ENCODE data around the gene TRMT10C. TPM values are rescaled to one million over a fixed set of nuclear protein-coding genes. Genes with fewer than 3 reads are reported as not detected.

Gene TRMT10C
- total RNA-seq, 2 donors from 2014 or later, result 41.4 to 41.8 TPM

DNA sequence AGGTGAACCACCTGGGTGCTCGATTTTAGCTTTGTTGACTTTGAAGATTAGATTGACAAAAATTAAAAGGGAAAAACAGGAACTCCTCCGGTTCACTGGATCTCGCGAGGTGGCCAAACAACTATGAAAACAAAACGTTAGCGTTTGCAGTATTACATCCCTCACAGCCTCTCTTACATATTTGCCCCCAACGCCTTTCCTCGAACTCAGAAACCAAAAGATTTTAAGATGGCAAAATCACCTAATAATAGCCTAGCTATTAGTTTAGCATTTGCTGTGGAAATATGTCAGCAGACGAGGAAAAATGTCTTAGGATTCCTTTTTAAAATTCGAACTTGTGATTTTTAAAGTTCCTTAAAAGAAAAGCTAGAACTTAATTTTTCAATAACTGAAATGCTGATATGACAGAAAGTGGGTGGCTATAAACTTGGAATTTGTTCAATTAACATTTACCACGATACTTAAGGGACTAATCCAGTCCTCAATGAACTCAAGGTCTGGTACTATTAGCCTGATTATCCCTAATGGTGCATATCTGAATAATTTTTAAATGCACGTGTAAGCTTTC lies 48.2 kb upstream of the TRMT10C start:
- H3K9me3 ChIP-seq (ENCODE audit: control insufficient read depth, low read length), result peaks cover 8% of the 10 kb centered on the region
- no peak overlapping the region for H3K27ac ChIP-seq (ENCODE audit: low read depth, low read length)
- H3K36me3 ChIP-seq (ENCODE audit: control insufficient read depth, insufficient read depth, low read length), result no peaks in the 10 kb centered on the region
- TF ChIP-seq, protein P1, sequence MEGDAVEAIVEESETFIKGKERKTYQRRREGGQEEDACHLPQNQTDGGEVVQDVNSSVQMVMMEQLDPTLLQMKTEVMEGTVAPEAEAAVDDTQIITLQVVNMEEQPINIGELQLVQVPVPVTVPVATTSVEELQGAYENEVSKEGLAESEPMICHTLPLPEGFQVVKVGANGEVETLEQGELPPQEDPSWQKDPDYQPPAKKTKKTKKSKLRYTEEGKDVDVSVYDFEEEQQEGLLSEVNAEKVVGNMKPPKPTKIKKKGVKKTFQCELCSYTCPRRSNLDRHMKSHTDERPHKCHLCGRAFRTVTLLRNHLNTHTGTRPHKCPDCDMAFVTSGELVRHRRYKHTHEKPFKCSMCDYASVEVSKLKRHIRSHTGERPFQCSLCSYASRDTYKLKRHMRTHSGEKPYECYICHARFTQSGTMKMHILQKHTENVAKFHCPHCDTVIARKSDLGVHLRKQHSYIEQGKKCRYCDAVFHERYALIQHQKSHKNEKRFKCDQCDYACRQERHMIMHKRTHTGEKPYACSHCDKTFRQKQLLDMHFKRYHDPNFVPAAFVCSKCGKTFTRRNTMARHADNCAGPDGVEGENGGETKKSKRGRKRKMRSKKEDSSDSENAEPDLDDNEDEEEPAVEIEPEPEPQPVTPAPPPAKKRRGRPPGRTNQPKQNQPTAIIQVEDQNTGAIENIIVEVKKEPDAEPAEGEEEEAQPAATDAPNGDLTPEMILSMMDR (conservative IDR thresholded peaks at IDR 0.05), result no peak
- peak overlapping the region; percentile 53 for H3K9ac ChIP-seq (ENCODE audit: extremely low read depth, low read length, poor library complexity, severe bottlenecking)
- no peaks in the 10 kb centered on the region for H3K4me1 ChIP-seq (ENCODE audit: control insufficient read depth, insufficient read depth, low read length)
- H3K9me3 Mint-ChIP-seq, result no peaks in the 10 kb centered on the region
- no peaks in the 10 kb centered on the region for H3K27me3 Mint-ChIP-seq (ENCODE audit: insufficient read depth)
- peaks cover 3% of the 10 kb centered on the region for H3K36me3 Mint-ChIP-seq (ENCODE audit: low read depth)
- H3K27ac Mint-ChIP-seq, result peak overlapping the region; percentile 94
- no peak for DNase-seq
- H3K4me1 Mint-ChIP-seq, result peaks cover 14% of the 10 kb centered on the region
- H3K27me3 ChIP-seq (ENCODE audit: control insufficient read depth, insufficient read depth, low read length, poor library complexity, severe bottlenecking), result no peaks in the 10 kb centered on the region
- H3K4me3 ChIP-seq (ENCODE audit: low read length), result peak overlapping the region; percentile 93
- 58 to 76% methylated on average over 8 to 12 of the region's 12 CpGs for WGBS, 2 experiments (ENCODE audit: insufficient coverage in 1 of 2, insufficient read length in 1 of 2)
- H3K4me3 Mint-ChIP-seq, result peak overlapping the region; percentile 94

DNA sequence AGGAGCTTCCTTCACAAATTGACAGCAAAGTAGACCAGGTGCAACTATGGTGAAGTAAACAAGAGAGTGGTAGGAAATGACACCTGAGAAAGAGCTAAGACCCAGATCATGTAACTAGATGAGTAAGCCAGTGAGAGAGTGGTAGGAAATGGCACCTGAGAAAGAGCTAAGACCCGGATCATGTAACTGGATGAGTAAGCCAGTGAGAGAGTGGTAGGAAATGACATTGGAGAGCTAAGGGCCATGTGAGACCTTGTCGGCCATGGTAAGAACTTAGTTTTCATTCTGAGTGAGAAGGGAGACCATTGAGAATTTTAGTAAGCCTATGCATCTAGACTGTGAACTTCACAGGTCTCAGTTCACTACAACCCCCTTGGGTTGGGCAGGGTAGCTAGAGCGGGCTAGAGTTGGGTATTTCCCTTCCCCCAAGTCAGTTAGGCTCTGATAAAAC lies 43.2 kb upstream of the TRMT10C start:
- H3K27ac ChIP-seq (ENCODE audit: low read depth, low read length), result no peak overlapping the region
- no peak overlapping the region for H3K27ac Mint-ChIP-seq
- no peaks in the 10 kb centered on the region for H3K36me3 Mint-ChIP-seq (ENCODE audit: low read depth)
- H3K4me1 ChIP-seq (ENCODE audit: control insufficient read depth, insufficient read depth, low read length), result no peaks in the 10 kb centered on the region
- no peak for DNase-seq
- no peak overlapping the region for H3K4me3 Mint-ChIP-seq
- H3K9me3 ChIP-seq (ENCODE audit: control insufficient read depth, low read length), result peaks cover 7% of the 10 kb centered on the region
- H3K36me3 ChIP-seq (ENCODE audit: control insufficient read depth, insufficient read depth, low read length), result no peaks in the 10 kb centered on the region
- no peaks in the 10 kb centered on the region for H3K27me3 Mint-ChIP-seq (ENCODE audit: insufficient read depth)
- no peaks in the 10 kb centered on the region for H3K9me3 Mint-ChIP-seq
- H3K9ac ChIP-seq (ENCODE audit: extremely low read depth, low read length, poor library complexity, severe bottlenecking), result no peak overlapping the region
- WGBS, 2 experiments (ENCODE audit: insufficient coverage in 1 of 2, insufficient read length in 1 of 2), result 90 to 92% methylated on average over 3 of the region's 3 CpGs
- TF ChIP-seq, protein P1 (conservative IDR thresholded peaks at IDR 0.05), result no peak
- H3K4me1 Mint-ChIP-seq, result peaks cover 6% of the 10 kb centered on the region
- H3K27me3 ChIP-seq (ENCODE audit: control insufficient read depth, insufficient read depth, low read length, poor library complexity, severe bottlenecking), result no peaks in the 10 kb centered on the region
- H3K4me3 ChIP-seq (ENCODE audit: low read length), result no peak overlapping the region

DNA sequence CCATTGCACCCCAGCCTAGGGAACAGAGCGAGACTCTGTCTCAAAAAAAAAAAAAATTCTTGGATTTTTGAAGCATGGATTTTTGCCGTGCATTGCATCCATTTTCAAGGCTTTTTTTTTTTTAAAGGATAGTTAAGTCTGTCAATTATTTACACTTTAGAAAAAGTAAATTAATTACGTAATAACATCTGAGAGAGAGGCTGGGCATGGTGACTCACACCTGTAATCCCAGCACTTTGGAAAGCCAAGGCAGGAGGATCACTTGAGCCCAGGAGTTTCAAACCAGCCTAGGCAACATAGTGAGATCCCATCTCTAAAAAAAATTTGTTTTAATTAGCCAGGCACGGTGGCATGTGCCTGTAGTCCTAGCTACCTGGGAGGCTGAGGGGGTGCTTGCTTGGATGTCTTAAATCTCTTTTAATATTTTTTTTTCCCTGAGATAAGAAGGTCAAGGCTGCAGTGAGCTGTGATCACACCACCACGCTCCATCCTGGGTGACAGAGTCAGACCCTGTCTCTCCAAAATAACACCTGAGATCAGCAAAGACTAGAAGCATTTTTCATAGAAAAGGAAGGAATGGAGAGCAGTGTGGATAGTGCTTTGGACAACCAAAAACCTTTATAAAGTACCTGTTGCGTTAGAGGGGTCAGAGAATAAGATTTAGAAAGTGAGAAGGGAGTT lies 41.8 kb upstream of the TRMT10C start:
- Histone ChIP-seq H3K4me3 (ENCODE audit: low read length) (no peak overlapping the region), H3K9me3 (ENCODE audit: control insufficient read depth, low read length) (peaks cover under 1% of the 10 kb centered on the region), H3K27ac (ENCODE audit: low read depth, low read length) (no peak overlapping the region), H3K36me3 (ENCODE audit: control insufficient read depth, insufficient read depth, low read length) (no peaks in the 10 kb centered on the region), H3K27me3 (ENCODE audit: control insufficient read depth, insufficient read depth, low read length, poor library complexity, severe bottlenecking) (no peaks in the 10 kb centered on the region), H3K9ac (ENCODE audit: extremely low read depth, low read length, poor library complexity, severe bottlenecking) (no peak overlapping the region), H3K4me1 (ENCODE audit: control insufficient read depth, insufficient read depth, low read length) (no peaks in the 10 kb centered on the region)
- Mint-ChIP-seq H3K9me3 (peaks cover 4% of the 10 kb centered on the region), H3K27ac (no peak overlapping the region), H3K36me3 (ENCODE audit: low read depth) (no peaks in the 10 kb centered on the region), H3K27me3 (ENCODE audit: insufficient read depth) (no peaks in the 10 kb centered on the region), H3K4me1 (peaks cover 6% of the 10 kb centered on the region), H3K4me3 (no peak overlapping the region)
- TF ChIP-seq, protein P1 (conservative IDR thresholded peaks at IDR 0.05), result no peak
- WGBS, 2 experiments (ENCODE audit: insufficient coverage in 1 of 2, insufficient read length in 1 of 2), result 92 to 94% methylated on average over 4 to 6 of the region's 6 CpGs
- no peak for DNase-seq
